GM23248 (cell line): ENCODE data around the gene DIP2C. TPM values are rescaled to one million over a fixed set of nuclear protein-coding genes. Genes with fewer than 3 reads are reported as not detected.

ENCODE experiments used
- DNase-seq: peaks from one replicate; pipeline ENCODE4 v3.0.0-alpha.2; 2015
- H2AFZ ChIP-seq: fragments of 200-600 bp; sonication (generic); 2 replicates; pipeline ENCODE4 v1.6.1; 2016; ENCODE audit warnings: antibody characterized with exemption
- H3F3A ChIP-seq: fragments of 200-600 bp; sonication (generic); 2 replicates; pipeline ENCODE4 v1.6.1; 2016; ENCODE audit warnings: mild to moderate bottlenecking, antibody characterized with exemption, mixed run types; ENCODE audit not compliant: insufficient read depth
- H3K27ac ChIP-seq: fragments of 200-600 bp; sonication (generic); 2 replicates; pipeline ENCODE4 v1.5.1; 2016; ENCODE audit warnings: mild to moderate bottlenecking
- H3K27me3 ChIP-seq: fragments of 200-600 bp; sonication (generic); replicated peaks from 2 replicates; pipeline ENCODE4 v1.6.1; 2016; ENCODE audit warnings: mild to moderate bottlenecking; ENCODE audit not compliant: insufficient read depth
- H3K36me3 ChIP-seq: fragments of 200-600 bp; sonication (generic); 2 replicates; pipeline ENCODE4 v1.6.1; 2016; ENCODE audit warnings: low read depth, mild to moderate bottlenecking
- H3K4me1 ChIP-seq: fragments of 200-600 bp; sonication (generic); 2 replicates; pipeline ENCODE4 v1.6.1; 2016; ENCODE audit warnings: mild to moderate bottlenecking; ENCODE audit not compliant: insufficient read depth
- H3K4me2 ChIP-seq: fragments of 200-600 bp; sonication (generic); one replicate; pipeline ENCODE4 v1.6.1; 2016; ENCODE audit warnings: mild to moderate bottlenecking; ENCODE audit not compliant: unreplicated experiment
- H3K4me3 ChIP-seq: fragments of 200-600 bp; sonication (generic); 2 replicates; pipeline ENCODE4 v1.5.1; 2016; ENCODE audit warnings: mild to moderate bottlenecking
- H3K79me2 ChIP-seq: fragments of 200-600 bp; sonication (generic); 2 replicates; pipeline ENCODE4 v1.6.1; 2016; ENCODE audit warnings: mild to moderate bottlenecking; ENCODE audit not compliant: insufficient read depth
- H3K9ac ChIP-seq: fragments of 200-600 bp; sonication (generic); 2 replicates; pipeline ENCODE4 v1.6.1; 2016; ENCODE audit warnings: mild to moderate bottlenecking
- H3K9me2 ChIP-seq: fragments of 200-600 bp; sonication (generic); 2 replicates; pipeline ENCODE4 v1.6.1; 2016; ENCODE audit warnings: mixed run types, mild to moderate bottlenecking, moderate library complexity; ENCODE audit not compliant: insufficient read depth
- H3K9me3 ChIP-seq: fragments of 200-600 bp; sonication (generic); one replicate; pipeline ENCODE4 v1.6.1; 2017; ENCODE audit warnings: low read depth
- H4K20me1 ChIP-seq: fragments of 200-600 bp; sonication (generic); 2 replicates; pipeline ENCODE4 v1.6.0; 2016; ENCODE audit not compliant: insufficient read depth
- EZH2 ChIP-seq: fragments of 200-600 bp; sonication (generic); IDR thresholded peaks from 2 replicates; pipeline ENCODE4 v1.6.1; 2018; ENCODE audit warnings: antibody characterized with exemption, mild to moderate bottlenecking; ENCODE audit not compliant: insufficient read depth, poor library complexity, severe bottlenecking
- EZH2phosphoT487 ChIP-seq: fragments of 200-600 bp; sonication (generic); IDR thresholded peaks from 2 replicates; pipeline ENCODE4 v1.6.1; 2018; ENCODE audit warnings: antibody characterized with exemption, moderate library complexity, mild to moderate bottlenecking, low read depth; ENCODE audit not compliant: insufficient read depth
- WGBS, 2 experiments: methylation state at CpG; one replicate each; pipeline ENCODE4 v1.1.6; 2015 to 2017; ENCODE audit warnings: low lambda C conversion rate in 2 of 2, low coverage in 1 of 2; ENCODE audit errors: missing lambda C conversion rate in 2 of 2; 5-methylcytosine and 5-hydroxymethylcytosine counted together
- in situ Hi-C: fragments of 300-500 bp; cut with MboI; formaldehyde crosslinking; loops from 2 replicates; pipeline ENCODE4 v1.15.0; 2020
- polyA plus RNA-seq: library from polyadenylated mRNA; unstranded; fragments of >200 nt; fragmentation: Nextera tagmentation; extraction: Ambion mirVana; gene quantifications from 2 replicates; pipeline ENCODE4 v1.2.1, GENCODE V29; 2016
- total RNA-seq: library from RNA; depleted of rRNA; stranded (reverse); fragments of >200 nt; shearing (Covaris generic); gene quantifications from 2 replicates; pipeline ENCODE4 v1.2.3, GENCODE V29; 2014

The DIP2C gene
- total and polyA plus RNA-seq, 2 experiments from 2014 or later = 12.0 to 13.1 TPM

GRCh38 chr10:716821-717220 lies 27.4 kb upstream of the DIP2C start:
- WGBS, 2 experiments = 62 to 66% methylated on average over 5 of the region's 5 CpGs
- H3K4me1 ChIP-seq = no peaks in the 10 kb centered on the region
- no peaks in the 10 kb centered on the region for H3K36me3 ChIP-seq
- H4K20me1 ChIP-seq = no peaks in the 10 kb centered on the region
- H3K9me3 ChIP-seq = no peaks in the 10 kb centered on the region
- in situ Hi-C loops = no loop called here
- H3K27ac ChIP-seq = no peak overlapping the region
- H2AFZ ChIP-seq = no peak overlapping the region
- TF ChIP-seq EZH2phosphoT487 = no peak
- no peak for TF ChIP-seq EZH2
- no peak overlapping the region for H3K9ac ChIP-seq
- no peaks in the 10 kb centered on the region for H3K79me2 ChIP-seq
- DNase-seq = no peak
- H3K4me3 ChIP-seq = no peak overlapping the region
- no peak overlapping the region for H3K4me2 ChIP-seq
- no peaks in the 10 kb centered on the region for H3F3A ChIP-seq
- no peaks in the 10 kb centered on the region for H3K9me2 ChIP-seq
- H3K27me3 ChIP-seq = peaks cover 17% of the 10 kb centered on the region; the same call in 1 of the 2 replicates

- Histone ChIP-seq H2AFZ (no peak overlapping the region), H4K20me1 (no peaks in the 10 kb centered on the region), H3K9me2 (no peaks in the 10 kb centered on the region), H3K27me3 (no peaks in the 10 kb centered on the region), H3K9ac (no peak overlapping the region), H3K4me3 (no peak overlapping the region), H3K36me3 (no peaks in the 10 kb centered on the region), H3K9me3 (no peaks in the 10 kb centered on the region), H3K4me1 (no peaks in the 10 kb centered on the region), H3K4me2 (no peak overlapping the region), H3K27ac (no peak overlapping the region), H3F3A (no peaks in the 10 kb centered on the region), H3K79me2 (no peaks in the 10 kb centered on the region)
- WGBS, 2 experiments = 31 to 40% methylated on average over 3 of the region's 3 CpGs
- no peak for DNase-seq
- in situ Hi-C loops = no loop called here
- TF ChIP-seq EZH2phosphoT487 = no peak
- no peak for TF ChIP-seq EZH2
Observed at GRCh38 chr10:714214-714613, 24.7 kb upstream of the DIP2C start.

- DNase-seq = no peak
- WGBS, 2 experiments = 62 to 84% methylated on average over 2 of the region's 2 CpGs
Observed at GRCh38 chr10:712575-712974, 23.1 kb upstream of the DIP2C start.

GRCh38 chr10:712089-712488 lies 22.6 kb upstream of the DIP2C start:
- WGBS, 2 experiments = 52% methylated on average over 5 of the region's 5 CpGs
- Histone ChIP-seq H2AFZ (no peak overlapping the region), H3K36me3 (no peaks in the 10 kb centered on the region), H3K9me2 (no peaks in the 10 kb centered on the region), H3F3A (no peaks in the 10 kb centered on the region), H3K4me2 (no peak overlapping the region), H3K4me3 (no peak overlapping the region), H3K79me2 (no peaks in the 10 kb centered on the region), H3K27me3 (peaks cover 7% of the 10 kb centered on the region), H3K4me1 (no peaks in the 10 kb centered on the region), H3K9me3 (no peaks in the 10 kb centered on the region), H3K27ac (no peak overlapping the region), H4K20me1 (no peaks in the 10 kb centered on the region), H3K9ac (no peak overlapping the region)
- DNase-seq = peak; percentile 21
- TF ChIP-seq EZH2phosphoT487 = no peak
- no peak for TF ChIP-seq EZH2
- in situ Hi-C loops = no loop called here

More at GRCh38 chr10:712575-712974, 23.1 kb upstream of the DIP2C start:
- H3K9me2 ChIP-seq = no peaks in the 10 kb centered on the region
- peaks cover 2% of the 10 kb centered on the region for H3K27me3 ChIP-seq
- no peaks in the 10 kb centered on the region for H3K9me3 ChIP-seq
- no peak overlapping the region for H3K4me2 ChIP-seq
- no peaks in the 10 kb centered on the region for H3F3A ChIP-seq
- H3K4me3 ChIP-seq = no peak overlapping the region
- no peaks in the 10 kb centered on the region for H3K4me1 ChIP-seq
- no peaks in the 10 kb centered on the region for H3K79me2 ChIP-seq
- no peak overlapping the region for H2AFZ ChIP-seq
- no peak overlapping the region for H3K9ac ChIP-seq
- in situ Hi-C loops = no loop called here
- H3K36me3 ChIP-seq = no peaks in the 10 kb centered on the region
- TF ChIP-seq EZH2 = no peak
- no peak for TF ChIP-seq EZH2phosphoT487
- no peaks in the 10 kb centered on the region for H4K20me1 ChIP-seq
- no peak overlapping the region for H3K27ac ChIP-seq

- Histone ChIP-seq H3K9ac (no peak overlapping the region), H3F3A (no peaks in the 10 kb centered on the region), H3K36me3 (no peaks in the 10 kb centered on the region), H4K20me1 (no peaks in the 10 kb centered on the region), H3K4me3 (no peak overlapping the region), H3K79me2 (no peaks in the 10 kb centered on the region), H3K4me2 (no peak overlapping the region), H3K4me1 (no peaks in the 10 kb centered on the region), H2AFZ (no peak overlapping the region), H3K9me2 (no peaks in the 10 kb centered on the region), H3K27me3 (peaks cover 21% of the 10 kb centered on the region), H3K27ac (no peak overlapping the region), H3K9me3 (no peaks in the 10 kb centered on the region)
- 17 to 31% methylated on average over 1 of the region's 1 CpG for WGBS, 2 experiments
- no peak for DNase-seq
- TF ChIP-seq EZH2phosphoT487 (no peak), EZH2 (no peak)
- in situ Hi-C loops = no loop called here
Observed at GRCh38 chr10:707861-708260, 18.4 kb upstream of the DIP2C start.
